Activated B cell treated with CpG ODN at 0.5 μM for 24 hours (primary cell): ENCODE measurements around the gene SLC15A1. TPM values are rescaled to one million over a fixed set of nuclear protein-coding genes. Genes with fewer than 3 reads are reported as not detected.

Source experiments
- ATAC-seq: fragments of 200-7000 bp; cut with Tn5 transposase; one replicate; pipeline ENCODE4 v1.10.0; 2021; ENCODE audit warnings: low read depth, mild to moderate bottlenecking, moderate library complexity
- CTCF ChIA-PET: fragments of 350-600 bp; sonication (Branson Sonifier 250); formaldehyde crosslinking; loops from one replicate; lab custom pipeline; 2021; ENCODE audit warnings: antibody characterized with exemption; lab: Charles Lee
- POLR2A ChIA-PET: fragments of 350-600 bp; sonication (Branson Sonifier 250); formaldehyde crosslinking; loops from one replicate; lab custom pipeline; 2021; ENCODE audit warnings: antibody characterized with exemption; lab: Charles Lee
- DNase-seq: peaks from one replicate; pipeline ENCODE4 v3.0.0; 2022
- H3K27ac Mint-ChIP-seq: one replicate; pipeline ENCODE4 v1.8.0; 2020; ENCODE audit warnings: mixed read lengths
- H3K27me3 Mint-ChIP-seq: one replicate; pipeline ENCODE4 v1.8.0; 2021; ENCODE audit warnings: mixed read lengths
- H3K36me3 Mint-ChIP-seq: one replicate; pipeline ENCODE4 v1.8.0; 2021; ENCODE audit warnings: low read depth, mixed read lengths
- H3K4me1 Mint-ChIP-seq: one replicate; pipeline ENCODE4 v1.8.0; 2021; ENCODE audit warnings: mixed read lengths
- H3K4me3 Mint-ChIP-seq: one replicate; pipeline ENCODE4 v1.8.0; 2020; ENCODE audit warnings: mild to moderate bottlenecking, mixed read lengths
- H3K9me3 Mint-ChIP-seq: one replicate; pipeline ENCODE4 v1.8.0; 2020; ENCODE audit warnings: mixed read lengths
- CTCF ChIP-seq: fragments of 200-600 bp; IDR thresholded peaks from one replicate; pipeline ENCODE4 v1.8.0; 2022; ENCODE audit warnings: antibody characterized with exemption, mild to moderate bottlenecking
- intact Hi-C: fragments of 100-400 bp; cut with micrococcal nuclease; formaldehyde crosslinking; loops from one replicate; pipeline ENCODE4 v1.15.1; 2024
- total RNA-seq: library from RNA; stranded (reverse); gene quantifications from 2 replicates; pipeline ENCODE4 v1.2.3, GENCODE V29; 2022

SLC15A1 gene
- total RNA-seq, 1 donor from 2014 or later: not detected

- no peak for TF ChIP-seq CTCF
These were observed 76.2 kb downstream of the SLC15A1 start for GRCh38 chr13:98676239-98676638.

GRCh38 chr13:98675837-98676236, 76.6 kb downstream of the SLC15A1 start:
- H3K4me3 Mint-ChIP-seq: no peak overlapping the region
- intact Hi-C loops: loop anchor here (10.0 kb wide), 1 partner anchor 531 kb away; the partner anchor contains the start of gene FARP1
- ChIA-PET CTCF (no interaction called here), POLR2A (no interaction called here)
- ATAC-seq: no peak
- no peaks in the 10 kb centered on the region for H3K9me3 Mint-ChIP-seq
- peaks cover 2% of the 10 kb centered on the region for H3K27me3 Mint-ChIP-seq
- DNase-seq: no peak
- no peaks in the 10 kb centered on the region for H3K4me1 Mint-ChIP-seq
- H3K27ac Mint-ChIP-seq: no peak overlapping the region
- H3K36me3 Mint-ChIP-seq: no peaks in the 10 kb centered on the region
- TF ChIP-seq CTCF: no peak

More at GRCh38 chr13:98676239-98676638, 76.2 kb downstream of the SLC15A1 start:
- intact Hi-C loops: loop anchor here (10.0 kb wide), 1 partner anchor 531 kb away; the partner anchor contains the start of gene FARP1
- DNase-seq: no peak
- no peaks in the 10 kb centered on the region for H3K36me3 Mint-ChIP-seq
- POLR2A ChIA-PET: no interaction called here
- peaks cover 2% of the 10 kb centered on the region for H3K27me3 Mint-ChIP-seq
- no peaks in the 10 kb centered on the region for H3K4me1 Mint-ChIP-seq
- no peaks in the 10 kb centered on the region for H3K9me3 Mint-ChIP-seq
- H3K27ac Mint-ChIP-seq: no peak overlapping the region
- no peak for ATAC-seq
- CTCF ChIA-PET: no interaction called here
- H3K4me3 Mint-ChIP-seq: no peak overlapping the region

GRCh38 chr13:98675066-98675465, 77.4 kb downstream of the SLC15A1 start:
- no peak overlapping the region for H3K27ac Mint-ChIP-seq
- intact Hi-C loops: loop anchor here (10.0 kb wide), 1 partner anchor 530 kb away; the partner anchor contains the start of gene FARP1

GRCh38 chr13:98672947-98673613, 79.4 kb downstream of the SLC15A1 start:
- intact Hi-C loops: loop anchor here (1.0 to 10.0 kb wide), 6 partner anchors 20 to 818 kb away; partner anchors contain the start of gene FARP1
- ChIA-PET POLR2A (no interaction called here), CTCF (interaction anchor here (0.6 to 3.7 kb wide), 15 partner anchors 11 to 818 kb away, joined by 3 to 47 read pairs (median 4); no protein-coding TSS in a partner anchor)
- Mint-ChIP-seq H3K4me3 (no peak overlapping the region), H3K4me1 (no peaks in the 10 kb centered on the region), H3K9me3 (no peaks in the 10 kb centered on the region), H3K27me3 (peaks cover 7% of the 10 kb centered on the region), H3K36me3 (no peaks in the 10 kb centered on the region), H3K27ac (no peak overlapping the region)
- peak; percentile 84 for TF ChIP-seq CTCF
- ATAC-seq: peak; percentile 56
- DNase-seq: peak; percentile 19

More at GRCh38 chr13:98675066-98675465, 77.4 kb downstream of the SLC15A1 start:
- TF ChIP-seq CTCF: no peak
- no peak overlapping the region for H3K4me3 Mint-ChIP-seq
- no peaks in the 10 kb centered on the region for H3K9me3 Mint-ChIP-seq
- DNase-seq (no peak), ATAC-seq (no peak)
- H3K27me3 Mint-ChIP-seq: peaks cover 7% of the 10 kb centered on the region
- H3K4me1 Mint-ChIP-seq: no peaks in the 10 kb centered on the region
- H3K36me3 Mint-ChIP-seq: no peaks in the 10 kb centered on the region
- CTCF ChIA-PET: no interaction called here
- POLR2A ChIA-PET: no interaction called here

GRCh38 chr13:98668155-98668554, 84.3 kb downstream of the SLC15A1 start:
- no peak overlapping the region for H3K4me3 Mint-ChIP-seq
- no peak for DNase-seq
- ChIA-PET CTCF (interaction anchor here (1.8 kb wide), 1 partner anchor 223 kb away, joined by 6 read pairs; no protein-coding TSS in a partner anchor), POLR2A (no interaction called here)
- H3K9me3 Mint-ChIP-seq: no peaks in the 10 kb centered on the region
- intact Hi-C loops: no loop called here
- H3K36me3 Mint-ChIP-seq: no peaks in the 10 kb centered on the region
- TF ChIP-seq CTCF: no peak
- H3K27ac Mint-ChIP-seq: no peak overlapping the region
- H3K4me1 Mint-ChIP-seq: no peaks in the 10 kb centered on the region
- no peak for ATAC-seq
- peaks cover 5% of the 10 kb centered on the region for H3K27me3 Mint-ChIP-seq
